ENCODE data around the gene ATF6.

ATF6 gene

DNA sequence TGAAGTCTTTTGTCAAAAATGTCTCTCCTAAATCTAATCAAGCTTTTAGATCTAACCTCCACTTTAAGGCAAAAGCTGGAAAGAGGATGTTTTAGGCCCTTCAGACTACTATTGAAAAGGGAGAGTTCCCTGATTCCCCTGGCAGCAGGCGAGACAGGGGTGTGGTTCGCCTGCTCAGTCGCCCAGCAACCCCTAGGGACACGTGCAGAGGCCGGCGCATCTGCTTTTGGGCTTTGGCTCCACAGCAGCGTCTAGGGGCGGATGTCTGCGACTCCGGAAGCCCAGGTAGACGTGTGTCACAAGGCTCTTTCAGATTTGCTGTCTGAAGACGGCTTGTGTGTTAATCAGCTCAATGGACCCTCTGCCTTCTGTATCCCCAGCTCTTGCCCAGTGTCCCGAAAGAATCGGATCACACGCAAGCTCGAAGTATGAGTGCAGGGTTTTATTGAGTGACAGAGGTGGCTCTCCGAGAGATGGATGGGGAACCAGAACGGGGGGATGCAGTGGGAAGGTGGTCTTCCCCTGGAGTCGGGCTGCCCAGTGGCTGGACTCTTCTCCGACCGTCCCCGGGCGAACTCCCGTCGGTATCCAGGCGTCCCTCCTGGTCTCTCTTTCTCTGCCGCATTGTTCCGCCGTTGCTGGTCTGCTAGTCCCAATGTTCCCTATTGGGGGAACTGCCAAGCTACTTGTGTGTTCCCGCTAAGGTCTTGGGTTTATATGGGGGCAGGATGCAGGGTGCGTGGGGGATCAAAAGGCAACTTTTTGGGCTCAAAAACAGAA is 212.1 kb downstream of the ATF6 start:
- TF ChIP-seq POLR2A (IDR thresholded peaks at IDR 0.05; ENCODE audit: low read depth, low read length) (no peak), PAX5 (IDR thresholded peaks at IDR 0.05; ENCODE audit: insufficient read depth, low read length, severe bottlenecking) (no peak), SPI1 (IDR thresholded peaks at IDR 0.05; ENCODE audit: low read depth, low read length) (no peak), TAF1 (IDR thresholded peaks at IDR 0.05; ENCODE audit: low read depth, low read length) (no peak)
- DNase-seq (ENCODE audit: insufficient read length, low spot score): no peak

DNA sequence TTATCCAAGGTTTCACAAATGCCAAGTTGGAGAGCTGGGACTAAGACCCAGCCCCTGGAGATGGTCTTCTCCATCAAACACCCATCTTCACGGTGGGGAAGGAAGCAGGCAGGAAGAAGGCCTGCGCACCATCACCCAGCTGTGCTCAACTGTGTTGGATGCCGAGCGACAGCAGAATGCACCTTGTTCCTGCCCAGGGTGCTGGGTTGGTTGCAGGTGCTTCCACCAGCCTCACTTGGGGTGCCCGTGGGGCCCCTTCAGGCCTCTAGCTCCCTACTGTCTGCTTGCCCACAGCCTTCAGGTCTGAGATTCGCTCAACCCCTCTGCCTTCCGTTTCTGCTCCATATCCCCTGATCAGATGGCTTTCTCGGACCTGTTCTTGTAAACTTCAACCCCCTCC is 215.0 kb downstream of the ATF6 start:
- FAIRE-seq (no peak), DNase-seq (ENCODE audit: insufficient read length, low spot score) (no peak)
- TF ChIP-seq POLR2A (IDR thresholded peaks at IDR 0.05; ENCODE audit: low read depth, low read length): no peak

More for the DNA sequence above, 212.1 kb downstream of the ATF6 start:
- FAIRE-seq: no peak

- no peak for TF ChIP-seq TAF1 (IDR thresholded peaks at IDR 0.05; ENCODE audit: low read depth, low read length)
- no peak for FAIRE-seq
- DNase-seq (ENCODE audit: insufficient read length, low spot score): no peak
Measured at GRCh38 chr1:161981735-161982506, 215.8 kb downstream of the ATF6 start.

GRCh38 chr1:161982507-161982895 is 216.4 kb downstream of the ATF6 start:
- DNase-seq (ENCODE audit: insufficient read length, low spot score) (no peak), FAIRE-seq (no peak)
- TF ChIP-seq TAF1 (IDR thresholded peaks at IDR 0.05; ENCODE audit: low read depth, low read length) (no peak), POLR2AphosphoS5 (IDR thresholded peaks at IDR 0.05; ENCODE audit: low read depth, low read length) (no peak), POLR2A (IDR thresholded peaks at IDR 0.05; ENCODE audit: low read depth, low read length) (no peak), POU2F2 (IDR thresholded peaks at IDR 0.05; ENCODE audit: low read depth, low read length) (no peak), SPI1 (IDR thresholded peaks at IDR 0.05; ENCODE audit: low read depth, low read length) (no peak), PAX5 (IDR thresholded peaks at IDR 0.05; ENCODE audit: insufficient read depth, low read length, severe bottlenecking) (no peak)

DNA sequence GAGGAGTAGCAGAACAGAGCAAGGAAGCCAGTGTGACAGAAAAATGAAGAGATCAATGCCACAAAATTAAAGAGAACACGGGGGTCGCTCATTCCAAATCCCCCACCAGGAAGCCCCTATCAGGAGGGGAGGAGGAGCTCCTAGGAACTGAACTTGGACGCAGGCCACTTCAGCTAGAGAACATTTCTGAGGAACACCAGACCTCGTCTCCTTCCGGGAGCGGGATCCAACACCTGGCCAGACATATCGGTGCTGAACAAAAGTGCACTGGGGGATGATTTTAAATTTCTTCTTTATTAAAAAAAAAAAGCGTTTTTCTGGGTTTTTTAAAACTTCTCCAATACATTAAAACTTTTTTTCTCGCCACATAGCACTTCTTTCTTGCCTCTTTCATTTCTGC is 216.8 kb downstream of the ATF6 start:
- DNase-seq (ENCODE audit: insufficient read length, low spot score) (no peak), FAIRE-seq (no peak)
- TF ChIP-seq POU2F2 (IDR thresholded peaks at IDR 0.05; ENCODE audit: low read depth, low read length) (no peak), POLR2AphosphoS5 (IDR thresholded peaks at IDR 0.05; ENCODE audit: low read depth, low read length) (no peak), SPI1 (IDR thresholded peaks at IDR 0.05; ENCODE audit: low read depth, low read length) (no peak), PAX5 (IDR thresholded peaks at IDR 0.05; ENCODE audit: insufficient read depth, low read length, severe bottlenecking) (no peak), TAF1 (IDR thresholded peaks at IDR 0.05; ENCODE audit: low read depth, low read length) (no peak), POLR2A (IDR thresholded peaks at IDR 0.05; ENCODE audit: low read depth, low read length) (no peak)

- DNase-seq (ENCODE audit: insufficient read length, low spot score) (no peak), FAIRE-seq (no peak)
- TF ChIP-seq SPI1 (IDR thresholded peaks at IDR 0.05; ENCODE audit: low read depth, low read length) (no peak), PAX5 (IDR thresholded peaks at IDR 0.05; ENCODE audit: insufficient read depth, low read length, severe bottlenecking) (no peak), POU2F2 (IDR thresholded peaks at IDR 0.05; ENCODE audit: low read depth, low read length) (no peak), TAF1 (IDR thresholded peaks at IDR 0.05; ENCODE audit: low read depth, low read length) (no peak), POLR2AphosphoS5 (IDR thresholded peaks at IDR 0.05; ENCODE audit: low read depth, low read length) (no peak), POLR2A (IDR thresholded peaks at IDR 0.05; ENCODE audit: low read depth, low read length) (no peak)
Measured at GRCh38 chr1:161983725-161984124, 217.6 kb downstream of the ATF6 start.

DNA sequence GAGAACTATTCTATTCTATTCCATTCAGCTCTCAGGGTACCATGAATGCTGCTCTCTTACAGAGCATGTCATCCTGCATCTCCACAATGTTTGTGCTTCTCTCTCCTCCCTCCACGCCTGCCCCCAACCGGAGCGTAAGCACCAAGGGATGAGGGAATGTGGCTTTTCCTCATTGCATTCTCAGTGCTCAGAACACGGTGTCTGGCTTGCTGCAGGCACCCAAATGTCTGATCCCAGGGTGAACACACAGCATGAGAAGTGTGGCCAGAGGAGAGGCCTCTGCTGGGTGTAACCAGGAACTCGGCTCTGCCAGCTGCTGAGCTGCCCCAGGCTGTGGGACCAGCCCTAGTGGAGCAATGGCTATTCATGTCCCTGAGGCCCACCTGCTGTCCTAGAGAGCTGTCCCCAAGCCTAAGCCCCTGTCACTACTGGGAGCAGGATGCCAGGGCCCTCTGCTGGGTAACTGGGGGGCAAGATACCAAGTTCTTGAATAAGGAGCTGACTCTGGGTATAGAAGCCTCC is 219.2 kb downstream of the ATF6 start:
- DNase-seq (ENCODE audit: insufficient read length, low spot score) (no peak), FAIRE-seq (no peak)
- TF ChIP-seq POU2F2 (IDR thresholded peaks at IDR 0.05; ENCODE audit: low read depth, low read length) (no peak), POLR2A (IDR thresholded peaks at IDR 0.05; ENCODE audit: low read depth, low read length) (no peak), POLR2AphosphoS5 (IDR thresholded peaks at IDR 0.05; ENCODE audit: low read depth, low read length) (no peak), TAF1 (IDR thresholded peaks at IDR 0.05; ENCODE audit: low read depth, low read length) (no peak), PAX5 (IDR thresholded peaks at IDR 0.05; ENCODE audit: insufficient read depth, low read length, severe bottlenecking) (no peak), SPI1 (IDR thresholded peaks at IDR 0.05; ENCODE audit: low read depth, low read length) (no peak)

DNA sequence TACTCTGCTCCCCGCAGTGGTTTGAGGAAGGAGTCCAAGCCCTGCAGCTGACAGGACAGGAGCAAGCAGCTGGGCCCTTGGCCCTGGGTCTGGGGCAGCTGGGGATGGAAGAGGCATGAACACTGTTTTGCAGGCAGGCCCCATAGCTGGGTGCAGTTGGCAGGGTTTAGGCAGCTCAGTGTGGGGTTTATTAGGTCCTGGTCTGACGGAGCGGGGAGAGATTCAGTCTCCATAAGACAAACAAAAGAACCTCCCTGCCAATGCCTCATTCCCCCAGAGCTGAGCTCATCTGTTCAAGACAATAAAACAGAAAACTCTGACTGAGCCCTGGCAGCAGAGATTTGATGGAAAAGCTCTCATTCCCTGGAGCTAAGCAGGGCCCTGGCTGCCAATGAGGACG is 220.2 kb downstream of the ATF6 start:
- TF ChIP-seq POLR2A (IDR thresholded peaks at IDR 0.05; ENCODE audit: low read depth, low read length) (no peak), POLR2AphosphoS5 (IDR thresholded peaks at IDR 0.05; ENCODE audit: low read depth, low read length) (no peak), SPI1 (IDR thresholded peaks at IDR 0.05; ENCODE audit: low read depth, low read length) (no peak), TAF1 (IDR thresholded peaks at IDR 0.05; ENCODE audit: low read depth, low read length) (no peak), POU2F2 (IDR thresholded peaks at IDR 0.05; ENCODE audit: low read depth, low read length) (no peak), PAX5 (IDR thresholded peaks at IDR 0.05; ENCODE audit: insufficient read depth, low read length, severe bottlenecking) (no peak)
- no peak for DNase-seq (ENCODE audit: insufficient read length, low spot score)
- FAIRE-seq: no peak

DNA sequence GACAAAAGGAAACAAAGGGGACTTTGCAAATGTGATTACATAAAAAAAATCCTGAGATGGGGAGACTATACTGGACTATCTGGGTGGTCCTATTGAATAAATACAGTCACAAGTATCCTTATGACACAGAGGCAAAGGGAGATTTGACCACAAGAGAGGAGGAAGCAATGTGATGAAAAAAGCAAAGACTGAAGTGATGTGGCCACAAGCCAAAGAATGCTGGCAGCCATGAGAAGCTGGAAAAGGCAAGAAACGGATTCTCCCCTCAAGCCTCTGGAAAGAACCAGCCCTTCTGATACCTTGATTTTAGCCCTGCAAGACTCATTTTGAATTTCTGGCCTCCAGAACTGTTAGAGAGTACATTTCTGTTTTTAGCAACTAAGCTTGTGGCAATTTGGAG is 221.2 kb downstream of the ATF6 start:
- no peak for TF ChIP-seq TAF1 (IDR thresholded peaks at IDR 0.05; ENCODE audit: low read depth, low read length)
- no peak for TF ChIP-seq POLR2AphosphoS5 (IDR thresholded peaks at IDR 0.05; ENCODE audit: low read depth, low read length)
- TF ChIP-seq POU2F2 (IDR thresholded peaks at IDR 0.05; ENCODE audit: low read depth, low read length): no peak
- no peak for TF ChIP-seq PAX5 (IDR thresholded peaks at IDR 0.05; ENCODE audit: insufficient read depth, low read length, severe bottlenecking)
- no peak for TF ChIP-seq SPI1 (IDR thresholded peaks at IDR 0.05; ENCODE audit: low read depth, low read length)
- TF ChIP-seq POLR2A (IDR thresholded peaks at IDR 0.05; ENCODE audit: low read depth, low read length): no peak
- no peak for FAIRE-seq
- DNase-seq (ENCODE audit: insufficient read length, low spot score): no peak

DNA sequence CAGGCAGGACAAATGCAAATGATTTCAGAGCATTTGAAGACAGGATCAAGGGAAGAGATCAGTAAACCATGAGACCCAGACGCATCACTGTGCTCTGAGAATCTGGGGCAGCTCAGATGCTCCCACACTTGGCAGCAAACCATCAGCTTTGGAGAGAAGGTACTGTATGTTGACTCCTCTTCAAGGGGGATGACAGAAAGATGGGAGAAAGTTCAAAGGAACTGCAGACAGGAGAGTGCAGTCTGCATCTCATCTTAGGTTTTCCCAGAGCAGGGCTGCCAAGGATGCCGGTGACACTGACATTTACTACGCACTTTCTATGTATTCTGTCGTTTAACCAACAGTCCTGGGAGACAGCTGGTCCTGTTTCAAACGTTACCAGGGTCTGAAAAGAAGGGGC is 221.8 kb downstream of the ATF6 start:
- no peak for TF ChIP-seq POLR2A (IDR thresholded peaks at IDR 0.05; ENCODE audit: low read depth, low read length)
- TF ChIP-seq SPI1 (IDR thresholded peaks at IDR 0.05; ENCODE audit: low read depth, low read length): no peak
- TF ChIP-seq TAF1 (IDR thresholded peaks at IDR 0.05; ENCODE audit: low read depth, low read length): no peak
- no peak for TF ChIP-seq POU2F2 (IDR thresholded peaks at IDR 0.05; ENCODE audit: low read depth, low read length)
- no peak for TF ChIP-seq PAX5 (IDR thresholded peaks at IDR 0.05; ENCODE audit: insufficient read depth, low read length, severe bottlenecking)
- no peak for TF ChIP-seq POLR2AphosphoS5 (IDR thresholded peaks at IDR 0.05; ENCODE audit: low read depth, low read length)
- DNase-seq (ENCODE audit: insufficient read length, low spot score): no peak
- no peak for FAIRE-seq

All from GM12891 (cell line).